Subcutaneous adipose tissue (tissue), 4 donors: ENCODE results near the gene MYO16. TPM values are rescaled to one million over a fixed set of nuclear protein-coding genes. Genes with fewer than 3 reads are reported as not detected.

Experiments
- total RNA-seq, 4 donors: library from RNA; depleted of rRNA; stranded (reverse); fragments of >200 nt; gene quantifications; one replicate each; pipeline ENCODE4 v1.1.0, GENCODE V29; 2016
- TF ChIP-seq, protein P1 (sequence below): fragments of 450-650 bp; IDR thresholded peaks from one replicate; pipeline ENCODE4 v1.5.1; 2016; ENCODE audit warnings: low read depth, mild to moderate bottlenecking, control low read depth, antibody characterized with exemption, moderate library complexity

The MYO16 gene
- total RNA-seq, 4 donors from 2014 or later = 0.44 to 1.1 (median 0.58) TPM

- TF ChIP-seq, protein P1, sequence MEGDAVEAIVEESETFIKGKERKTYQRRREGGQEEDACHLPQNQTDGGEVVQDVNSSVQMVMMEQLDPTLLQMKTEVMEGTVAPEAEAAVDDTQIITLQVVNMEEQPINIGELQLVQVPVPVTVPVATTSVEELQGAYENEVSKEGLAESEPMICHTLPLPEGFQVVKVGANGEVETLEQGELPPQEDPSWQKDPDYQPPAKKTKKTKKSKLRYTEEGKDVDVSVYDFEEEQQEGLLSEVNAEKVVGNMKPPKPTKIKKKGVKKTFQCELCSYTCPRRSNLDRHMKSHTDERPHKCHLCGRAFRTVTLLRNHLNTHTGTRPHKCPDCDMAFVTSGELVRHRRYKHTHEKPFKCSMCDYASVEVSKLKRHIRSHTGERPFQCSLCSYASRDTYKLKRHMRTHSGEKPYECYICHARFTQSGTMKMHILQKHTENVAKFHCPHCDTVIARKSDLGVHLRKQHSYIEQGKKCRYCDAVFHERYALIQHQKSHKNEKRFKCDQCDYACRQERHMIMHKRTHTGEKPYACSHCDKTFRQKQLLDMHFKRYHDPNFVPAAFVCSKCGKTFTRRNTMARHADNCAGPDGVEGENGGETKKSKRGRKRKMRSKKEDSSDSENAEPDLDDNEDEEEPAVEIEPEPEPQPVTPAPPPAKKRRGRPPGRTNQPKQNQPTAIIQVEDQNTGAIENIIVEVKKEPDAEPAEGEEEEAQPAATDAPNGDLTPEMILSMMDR = no peak
Observed at GRCh38 chr13:109139346-109139745, 509.9 kb downstream of the MYO16 start.

GRCh38 chr13:109140054-109140453, 510.6 kb downstream of the MYO16 start:
- TF ChIP-seq, protein P1 = no peak

- TF ChIP-seq, protein P1 = no peak
Observed at GRCh38 chr13:109140479-109141349, 511.3 kb downstream of the MYO16 start.

GRCh38 chr13:109141706-109142105, 512.3 kb downstream of the MYO16 start:
- TF ChIP-seq, protein P1 = no peak

- TF ChIP-seq, protein P1 = no peak
Observed at GRCh38 chr13:109144693-109145437, 515.5 kb downstream of the MYO16 start.

GRCh38 chr13:109145631-109146030, 516.2 kb downstream of the MYO16 start:
- TF ChIP-seq, protein P1 = no peak

GRCh38 chr13:109146393-109146792, 517.0 kb downstream of the MYO16 start:
- TF ChIP-seq, protein P1 = no peak
